Measurements from ENCODE around the gene CES3. TPM values are rescaled to one million over a fixed set of nuclear protein-coding genes. Genes with fewer than 3 reads are reported as not detected.

Gene CES3
- total and polyA plus RNA-seq, 4 donors = 0.19 to 28.3 (median 12.5) TPM

DNA sequence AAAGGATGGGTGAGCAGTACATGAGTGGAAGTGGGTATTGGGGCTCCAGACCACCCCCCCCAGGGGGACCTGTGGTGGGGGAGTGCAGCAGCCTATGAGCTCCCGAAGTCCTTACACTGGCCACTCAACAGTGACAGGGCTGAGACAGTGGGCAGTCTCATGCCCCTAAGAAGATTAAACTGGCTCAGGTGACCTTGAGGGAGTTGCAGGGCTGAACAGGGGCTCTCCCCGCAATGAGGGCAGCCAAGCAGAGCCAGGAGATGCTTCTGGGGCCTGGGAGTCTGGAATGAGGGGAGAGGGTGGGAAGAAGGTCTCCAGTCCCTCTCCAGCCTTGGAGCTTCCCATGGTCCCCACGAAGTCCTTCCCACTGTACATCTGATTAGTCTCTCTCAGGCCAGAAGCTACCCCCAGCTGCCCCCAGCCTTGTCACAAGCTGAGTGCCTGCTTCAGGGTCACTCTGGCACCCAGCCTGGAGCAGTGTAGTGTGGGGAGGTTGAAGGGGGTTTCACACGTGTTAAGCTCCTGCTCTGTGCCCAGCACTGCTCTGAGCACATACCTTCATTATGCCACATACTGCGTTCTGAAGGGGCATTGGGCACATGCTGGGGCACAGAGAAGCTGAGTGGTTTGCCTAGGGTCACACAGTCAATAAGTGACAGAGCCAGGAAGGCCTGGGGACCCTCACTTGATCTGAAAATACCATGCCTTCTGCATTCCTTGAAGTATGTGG, 41.3 kb upstream of the CES3 start (continued):
- TF ChIP-seq, protein P1, sequence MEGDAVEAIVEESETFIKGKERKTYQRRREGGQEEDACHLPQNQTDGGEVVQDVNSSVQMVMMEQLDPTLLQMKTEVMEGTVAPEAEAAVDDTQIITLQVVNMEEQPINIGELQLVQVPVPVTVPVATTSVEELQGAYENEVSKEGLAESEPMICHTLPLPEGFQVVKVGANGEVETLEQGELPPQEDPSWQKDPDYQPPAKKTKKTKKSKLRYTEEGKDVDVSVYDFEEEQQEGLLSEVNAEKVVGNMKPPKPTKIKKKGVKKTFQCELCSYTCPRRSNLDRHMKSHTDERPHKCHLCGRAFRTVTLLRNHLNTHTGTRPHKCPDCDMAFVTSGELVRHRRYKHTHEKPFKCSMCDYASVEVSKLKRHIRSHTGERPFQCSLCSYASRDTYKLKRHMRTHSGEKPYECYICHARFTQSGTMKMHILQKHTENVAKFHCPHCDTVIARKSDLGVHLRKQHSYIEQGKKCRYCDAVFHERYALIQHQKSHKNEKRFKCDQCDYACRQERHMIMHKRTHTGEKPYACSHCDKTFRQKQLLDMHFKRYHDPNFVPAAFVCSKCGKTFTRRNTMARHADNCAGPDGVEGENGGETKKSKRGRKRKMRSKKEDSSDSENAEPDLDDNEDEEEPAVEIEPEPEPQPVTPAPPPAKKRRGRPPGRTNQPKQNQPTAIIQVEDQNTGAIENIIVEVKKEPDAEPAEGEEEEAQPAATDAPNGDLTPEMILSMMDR (IDR thresholded peaks at IDR 0.05; ENCODE audit: low read depth, low read length, missing input control) = no peak
- TF ChIP-seq, protein P2, sequence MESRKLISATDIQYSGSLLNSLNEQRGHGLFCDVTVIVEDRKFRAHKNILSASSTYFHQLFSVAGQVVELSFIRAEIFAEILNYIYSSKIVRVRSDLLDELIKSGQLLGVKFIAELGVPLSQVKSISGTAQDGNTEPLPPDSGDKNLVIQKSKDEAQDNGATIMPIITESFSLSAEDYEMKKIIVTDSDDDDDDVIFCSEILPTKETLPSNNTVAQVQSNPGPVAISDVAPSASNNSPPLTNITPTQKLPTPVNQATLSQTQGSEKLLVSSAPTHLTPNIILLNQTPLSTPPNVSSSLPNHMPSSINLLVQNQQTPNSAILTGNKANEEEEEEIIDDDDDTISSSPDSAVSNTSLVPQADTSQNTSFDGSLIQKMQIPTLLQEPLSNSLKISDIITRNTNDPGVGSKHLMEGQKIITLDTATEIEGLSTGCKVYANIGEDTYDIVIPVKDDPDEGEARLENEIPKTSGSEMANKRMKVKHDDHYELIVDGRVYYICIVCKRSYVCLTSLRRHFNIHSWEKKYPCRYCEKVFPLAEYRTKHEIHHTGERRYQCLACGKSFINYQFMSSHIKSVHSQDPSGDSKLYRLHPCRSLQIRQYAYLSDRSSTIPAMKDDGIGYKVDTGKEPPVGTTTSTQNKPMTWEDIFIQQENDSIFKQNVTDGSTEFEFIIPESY (IDR thresholded peaks at IDR 0.05) = no peak
- TF ChIP-seq JUND (IDR thresholded peaks at IDR 0.05) = no peak
- TF ChIP-seq GABPA (IDR thresholded peaks at IDR 0.05 in 1 of 2, conservative IDR thresholded peaks at IDR 0.05 in 1 of 2) = no peak
- no peak for TF ChIP-seq SP1 (IDR thresholded peaks at IDR 0.05)

DNA sequence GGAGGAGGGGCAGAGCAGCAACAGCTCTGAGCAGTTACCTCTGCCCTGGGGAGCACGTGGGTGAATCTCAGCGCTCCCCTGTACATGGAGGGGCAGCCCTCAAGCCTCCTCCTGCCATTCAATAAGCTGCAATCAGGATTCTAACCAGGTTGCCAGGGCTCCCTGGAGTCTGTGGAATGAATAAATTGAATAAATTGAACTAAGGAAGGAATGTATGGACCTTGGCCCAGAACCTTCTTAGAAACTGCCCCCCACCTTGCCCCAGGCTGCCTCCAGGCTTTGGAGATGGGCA, 40.8 kb upstream of the CES3 start:
- Histone ChIP-seq H3K9me3 (ENCODE audit: control insufficient read depth in 4 of 4, low read length in 3 of 4) (no peaks in the 10 kb centered on the region), H3K27ac (ENCODE audit: low read depth in 1 of 2, low read length in 2 of 2) (no peak overlapping the region), H3K36me3 (ENCODE audit: control insufficient read depth in 4 of 4, insufficient read depth in 3 of 4, low read depth in 1 of 4, low read length in 3 of 4) (no peaks in the 10 kb centered on the region), H3K27me3 (ENCODE audit: control insufficient read depth in 4 of 4, insufficient read depth in 4 of 4, low read length in 3 of 4) (no peaks in the 10 kb centered on the region), H3K4me3 (ENCODE audit: low read depth in 1 of 3, low read length in 3 of 3) (no peak overlapping the region), H3K9ac (ENCODE audit: low read depth in 1 of 2, low read length in 2 of 2) (no peak overlapping the region), H3K4me1 (ENCODE audit: control insufficient read depth in 4 of 4, insufficient read depth in 4 of 4, low read length in 3 of 4) (peaks cover 0 to 9% (median 4%) of the 10 kb centered on the region in 4 donors)
- TF ChIP-seq RAD21 (IDR thresholded peaks at IDR 0.05) (no peak), GABPA (IDR thresholded peaks at IDR 0.05 in 1 of 2, conservative IDR thresholded peaks at IDR 0.05 in 1 of 2) (no peak), FOXA2 (IDR thresholded peaks at IDR 0.05) (no peak), HNF4A (conservative IDR thresholded peaks at IDR 0.05) (no peak), TAF1 (conservative IDR thresholded peaks at IDR 0.05) (no peak), HNF4G (IDR thresholded peaks at IDR 0.05) (no peak), JUND (IDR thresholded peaks at IDR 0.05) (no peak), SP1 (IDR thresholded peaks at IDR 0.05) (no peak), FOXA1 (IDR thresholded peaks at IDR 0.05) (no peak), EGR1 (IDR thresholded peaks at IDR 0.05; ENCODE audit: low read depth in 2 of 2) (no peak)
- TF ChIP-seq, protein P1 (IDR thresholded peaks at IDR 0.05; ENCODE audit: low read depth, low read length, missing input control) = no peak
- DNase-seq (ENCODE audit: low spot score) = no peak
- WGBS = 79% methylated on average over 2 of the region's 2 CpGs

DNA sequence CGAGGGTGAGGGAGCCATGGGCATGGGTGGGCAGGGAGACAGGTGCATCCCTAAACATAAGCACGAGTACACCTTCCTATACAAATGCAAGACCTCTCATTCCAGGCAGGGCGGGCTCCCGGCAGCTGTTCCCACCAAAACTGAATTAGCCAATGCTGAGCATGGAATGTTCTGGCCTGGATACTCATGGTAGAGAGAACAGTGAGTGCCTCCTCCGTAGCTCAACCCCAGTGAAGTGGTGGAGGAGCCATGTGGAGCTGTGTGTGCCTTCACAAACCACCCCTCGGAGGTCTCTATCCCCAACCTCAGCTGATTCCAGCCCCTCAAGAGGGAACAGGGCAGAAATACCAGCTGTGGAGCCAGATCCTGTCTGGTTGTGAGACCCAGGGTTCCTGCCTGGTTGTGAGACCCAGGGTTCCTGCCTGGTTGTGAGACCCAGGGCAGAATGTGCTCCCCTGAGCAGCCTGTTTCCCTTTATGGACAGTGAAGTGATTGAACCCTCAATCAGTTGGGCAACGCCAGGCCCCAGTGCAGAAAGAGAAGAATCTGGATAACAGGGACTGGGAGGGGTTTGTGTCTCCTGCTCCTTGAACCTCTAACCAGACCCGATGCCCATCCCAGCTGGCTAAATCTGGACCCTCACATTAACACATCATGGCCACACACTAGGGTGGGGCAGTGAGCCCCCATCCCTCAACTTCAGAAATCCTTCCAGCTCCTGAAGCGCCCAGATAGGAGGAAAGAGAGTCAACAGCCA, 40.0 kb upstream of the CES3 start:
- no peaks in the 10 kb centered on the region for H3K9me3 ChIP-seq (ENCODE audit: control insufficient read depth in 4 of 4, low read length in 3 of 4)
- no peak overlapping the region for H3K4me3 ChIP-seq (ENCODE audit: low read depth in 1 of 3, low read length in 3 of 3)
- 85% methylated on average over 9 of the region's 9 CpGs for WGBS
- H3K27me3 ChIP-seq (ENCODE audit: control insufficient read depth in 4 of 4, insufficient read depth in 4 of 4, low read length in 3 of 4) = no peaks in the 10 kb centered on the region
- no peak overlapping the region for H3K27ac ChIP-seq (ENCODE audit: low read depth in 1 of 2, low read length in 2 of 2)
- H3K9ac ChIP-seq (ENCODE audit: low read depth in 1 of 2, low read length in 2 of 2) = no peak overlapping the region
- H3K36me3 ChIP-seq (ENCODE audit: control insufficient read depth in 4 of 4, insufficient read depth in 3 of 4, low read depth in 1 of 4, low read length in 3 of 4) = no peaks in the 10 kb centered on the region
- H3K4me1 ChIP-seq (ENCODE audit: control insufficient read depth in 4 of 4, insufficient read depth in 4 of 4, low read length in 3 of 4) = peaks cover 0 to 14% (median 4%) of the 10 kb centered on the region in 4 donors
- no peak for DNase-seq (ENCODE audit: low spot score)
- TF ChIP-seq, protein P3, sequence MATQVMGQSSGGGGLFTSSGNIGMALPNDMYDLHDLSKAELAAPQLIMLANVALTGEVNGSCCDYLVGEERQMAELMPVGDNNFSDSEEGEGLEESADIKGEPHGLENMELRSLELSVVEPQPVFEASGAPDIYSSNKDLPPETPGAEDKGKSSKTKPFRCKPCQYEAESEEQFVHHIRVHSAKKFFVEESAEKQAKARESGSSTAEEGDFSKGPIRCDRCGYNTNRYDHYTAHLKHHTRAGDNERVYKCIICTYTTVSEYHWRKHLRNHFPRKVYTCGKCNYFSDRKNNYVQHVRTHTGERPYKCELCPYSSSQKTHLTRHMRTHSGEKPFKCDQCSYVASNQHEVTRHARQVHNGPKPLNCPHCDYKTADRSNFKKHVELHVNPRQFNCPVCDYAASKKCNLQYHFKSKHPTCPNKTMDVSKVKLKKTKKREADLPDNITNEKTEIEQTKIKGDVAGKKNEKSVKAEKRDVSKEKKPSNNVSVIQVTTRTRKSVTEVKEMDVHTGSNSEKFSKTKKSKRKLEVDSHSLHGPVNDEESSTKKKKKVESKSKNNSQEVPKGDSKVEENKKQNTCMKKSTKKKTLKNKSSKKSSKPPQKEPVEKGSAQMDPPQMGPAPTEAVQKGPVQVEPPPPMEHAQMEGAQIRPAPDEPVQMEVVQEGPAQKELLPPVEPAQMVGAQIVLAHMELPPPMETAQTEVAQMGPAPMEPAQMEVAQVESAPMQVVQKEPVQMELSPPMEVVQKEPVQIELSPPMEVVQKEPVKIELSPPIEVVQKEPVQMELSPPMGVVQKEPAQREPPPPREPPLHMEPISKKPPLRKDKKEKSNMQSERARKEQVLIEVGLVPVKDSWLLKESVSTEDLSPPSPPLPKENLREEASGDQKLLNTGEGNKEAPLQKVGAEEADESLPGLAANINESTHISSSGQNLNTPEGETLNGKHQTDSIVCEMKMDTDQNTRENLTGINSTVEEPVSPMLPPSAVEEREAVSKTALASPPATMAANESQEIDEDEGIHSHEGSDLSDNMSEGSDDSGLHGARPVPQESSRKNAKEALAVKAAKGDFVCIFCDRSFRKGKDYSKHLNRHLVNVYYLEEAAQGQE (IDR thresholded peaks at IDR 0.05) = no peak
- TF ChIP-seq YY1 (IDR thresholded peaks at IDR 0.05) (no peak), NR2F2 (IDR thresholded peaks at IDR 0.05) (no peak), JUND (IDR thresholded peaks at IDR 0.05) (no peak), HNF4G (IDR thresholded peaks at IDR 0.05) (no peak)
- TF ChIP-seq, protein P1 (IDR thresholded peaks at IDR 0.05; ENCODE audit: low read depth, low read length, missing input control) = no peak
- TF ChIP-seq, protein P4, sequence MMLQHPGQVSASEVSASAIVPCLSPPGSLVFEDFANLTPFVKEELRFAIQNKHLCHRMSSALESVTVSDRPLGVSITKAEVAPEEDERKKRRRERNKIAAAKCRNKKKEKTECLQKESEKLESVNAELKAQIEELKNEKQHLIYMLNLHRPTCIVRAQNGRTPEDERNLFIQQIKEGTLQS (IDR thresholded peaks at IDR 0.05) = no peak
